ENCODE data around the gene POLR3F.

POLR3F gene

DNA sequence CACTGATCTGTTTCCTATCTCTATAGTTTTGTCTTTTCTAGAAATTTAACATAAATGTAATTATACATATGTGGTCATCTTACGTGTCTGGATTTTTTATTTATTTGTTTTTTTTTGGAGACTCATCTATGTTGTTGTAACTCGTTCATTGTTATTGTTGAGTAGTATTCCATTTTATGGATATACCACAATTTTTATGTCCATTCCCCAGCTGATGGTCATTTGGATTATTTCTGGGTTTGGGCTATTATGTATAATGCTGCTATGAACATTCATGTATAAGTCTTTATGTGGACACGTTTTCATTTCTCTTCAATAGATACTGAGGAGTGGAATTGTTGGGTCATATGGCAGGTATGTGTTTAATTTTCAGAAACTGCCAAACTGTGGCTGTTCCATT is 10.6 kb upstream of the POLR3F start:
- Histone ChIP-seq H3K27ac (ENCODE audit: insufficient read depth, low read length, poor library complexity, severe bottlenecking) (no peak overlapping the region), H3K9me3 (ENCODE audit: control insufficient read depth, low read length) (no peaks in the 10 kb centered on the region), H3K4me3 (ENCODE audit: insufficient read depth, low read depth, low read length, poor library complexity, severe bottlenecking) (no peak overlapping the region), H3K4me1 (ENCODE audit: control insufficient read depth, insufficient read depth, low read length, poor library complexity, severe bottlenecking) (no peaks in the 10 kb centered on the region), H3K27me3 (replicated peaks; ENCODE audit: control insufficient read depth, insufficient read depth, low read length, poor library complexity, severe bottlenecking) (no peaks in the 10 kb centered on the region), H3K36me3 (ENCODE audit: control insufficient read depth, insufficient read depth, low read length) (no peaks in the 10 kb centered on the region)
- DNase-seq, result no peak

DNA sequence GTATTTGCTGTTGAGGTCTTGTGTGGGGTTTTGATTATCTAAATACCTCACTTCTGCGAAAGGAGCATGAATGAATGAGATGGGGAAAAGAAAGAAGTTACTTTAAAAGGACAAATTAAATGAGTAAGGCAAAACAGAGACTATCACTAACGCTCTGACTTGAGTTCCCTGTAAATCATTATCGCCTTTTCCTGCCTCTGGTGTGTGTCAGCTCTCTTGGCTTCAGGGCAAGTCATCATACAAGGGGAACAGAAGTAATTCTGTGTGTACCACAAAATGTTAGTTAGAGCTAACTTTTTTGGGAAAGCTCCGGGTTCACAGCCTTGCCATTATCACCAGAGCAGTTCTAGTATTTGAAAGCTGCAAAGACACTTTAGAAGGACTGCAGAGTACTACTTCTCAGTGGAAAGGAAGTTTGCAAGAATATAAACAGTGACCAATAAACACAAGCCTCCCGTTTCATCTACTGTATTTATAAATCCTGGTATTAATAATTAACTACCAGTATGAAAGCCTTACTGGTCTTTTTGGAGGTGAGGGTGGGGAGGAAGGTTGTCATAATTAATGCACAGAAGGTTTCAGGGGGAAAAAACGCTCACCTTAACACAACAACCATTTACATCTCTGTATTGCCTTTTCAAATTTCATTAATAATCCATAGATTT is 1.5 kb upstream of the POLR3F start:
- no peaks in the 10 kb centered on the region for H3K27me3 ChIP-seq (replicated peaks; ENCODE audit: control insufficient read depth, insufficient read depth, low read length, poor library complexity, severe bottlenecking)
- no peaks in the 10 kb centered on the region for H3K36me3 ChIP-seq (ENCODE audit: control insufficient read depth, insufficient read depth, low read length)
- no peak overlapping the region for H3K4me3 ChIP-seq (ENCODE audit: insufficient read depth, low read depth, low read length, poor library complexity, severe bottlenecking)
- peak overlapping the region; percentile 20 for H3K27ac ChIP-seq (ENCODE audit: insufficient read depth, low read length, poor library complexity, severe bottlenecking)
- no peak for DNase-seq
- no peaks in the 10 kb centered on the region for H3K9me3 ChIP-seq (ENCODE audit: control insufficient read depth, low read length)
- H3K4me1 ChIP-seq (ENCODE audit: control insufficient read depth, insufficient read depth, low read length, poor library complexity, severe bottlenecking), result peaks cover 8% of the 10 kb centered on the region

DNA sequence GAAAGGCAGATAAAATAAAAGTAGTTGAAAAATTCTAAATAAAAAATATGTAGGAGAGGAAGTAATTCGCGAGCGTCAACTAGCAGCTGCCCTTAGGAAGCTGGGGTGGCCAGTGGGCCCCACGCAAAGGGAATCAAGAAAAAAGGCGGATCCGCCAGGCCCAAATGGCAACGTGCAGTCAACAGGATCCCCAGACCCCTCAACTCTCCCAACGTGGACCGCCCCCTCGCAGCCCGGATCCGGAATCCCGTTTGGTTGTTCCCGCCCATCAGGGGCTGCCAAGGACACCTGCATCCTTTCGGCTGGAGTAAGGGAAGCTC is 656 bp upstream of the POLR3F start:
- Histone ChIP-seq H3K4me3 (ENCODE audit: insufficient read depth, low read depth, low read length, poor library complexity, severe bottlenecking) (peak overlapping the region; percentile 72), H3K27ac (ENCODE audit: insufficient read depth, low read length, poor library complexity, severe bottlenecking) (peak overlapping the region; percentile 86), H3K27me3 (replicated peaks; ENCODE audit: control insufficient read depth, insufficient read depth, low read length, poor library complexity, severe bottlenecking) (no peaks in the 10 kb centered on the region), H3K4me1 (ENCODE audit: control insufficient read depth, insufficient read depth, low read length, poor library complexity, severe bottlenecking) (peaks cover 8% of the 10 kb centered on the region), H3K36me3 (ENCODE audit: control insufficient read depth, insufficient read depth, low read length) (peaks cover 5% of the 10 kb centered on the region), H3K9me3 (ENCODE audit: control insufficient read depth, low read length) (no peaks in the 10 kb centered on the region)
- DNase-seq, result no peak

DNA sequence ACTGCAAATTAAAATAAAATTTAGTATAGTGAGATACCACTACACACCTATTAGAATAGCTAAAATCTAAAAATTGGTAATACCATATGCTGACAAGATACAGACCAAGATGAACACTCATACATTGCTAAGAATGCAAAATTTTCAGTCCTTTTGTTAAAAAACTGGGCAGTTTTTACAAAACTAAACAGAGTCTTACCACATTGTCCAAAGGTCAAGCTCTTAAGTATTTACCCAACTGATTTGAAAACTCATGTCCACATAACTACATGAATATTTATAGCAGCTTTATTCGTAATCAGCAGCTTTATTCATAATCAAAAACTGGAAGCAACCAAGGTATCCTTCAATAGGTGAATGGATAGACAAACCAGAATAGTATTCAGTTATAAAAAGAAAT is 10.0 kb downstream of the POLR3F start:
- Histone ChIP-seq H3K36me3 (ENCODE audit: control insufficient read depth, insufficient read depth, low read length) (peaks cover 55% of the 10 kb centered on the region), H3K4me1 (ENCODE audit: control insufficient read depth, insufficient read depth, low read length, poor library complexity, severe bottlenecking) (no peaks in the 10 kb centered on the region), H3K4me3 (ENCODE audit: insufficient read depth, low read depth, low read length, poor library complexity, severe bottlenecking) (no peak overlapping the region), H3K27me3 (replicated peaks; ENCODE audit: control insufficient read depth, insufficient read depth, low read length, poor library complexity, severe bottlenecking) (no peaks in the 10 kb centered on the region), H3K27ac (ENCODE audit: insufficient read depth, low read length, poor library complexity, severe bottlenecking) (no peak overlapping the region), H3K9me3 (ENCODE audit: control insufficient read depth, low read length) (no peaks in the 10 kb centered on the region)
- no peak for DNase-seq

DNA sequence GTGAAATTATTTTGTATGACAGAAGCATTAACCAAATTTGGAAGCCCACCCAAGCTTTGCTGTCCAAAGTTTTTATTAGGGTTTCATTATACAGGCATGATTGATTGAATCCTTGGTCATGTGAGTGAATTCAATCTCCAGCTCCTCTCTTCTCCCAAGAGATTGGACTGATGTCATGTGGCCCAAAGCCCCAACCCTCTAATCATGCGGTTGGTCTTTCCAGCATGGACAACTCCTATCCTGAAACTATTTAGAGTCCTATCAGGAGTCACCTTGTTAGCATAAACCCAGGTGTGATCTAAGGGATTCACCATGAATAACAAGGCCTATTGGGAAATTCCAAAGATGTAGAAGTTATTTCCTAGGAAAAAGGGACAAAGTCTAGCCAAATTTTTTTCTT is 10.6 kb downstream of the POLR3F start:
- Histone ChIP-seq H3K27me3 (replicated peaks; ENCODE audit: control insufficient read depth, insufficient read depth, low read length, poor library complexity, severe bottlenecking) (no peaks in the 10 kb centered on the region), H3K4me1 (ENCODE audit: control insufficient read depth, insufficient read depth, low read length, poor library complexity, severe bottlenecking) (no peaks in the 10 kb centered on the region), H3K27ac (ENCODE audit: insufficient read depth, low read length, poor library complexity, severe bottlenecking) (no peak overlapping the region), H3K4me3 (ENCODE audit: insufficient read depth, low read depth, low read length, poor library complexity, severe bottlenecking) (no peak overlapping the region), H3K9me3 (ENCODE audit: control insufficient read depth, low read length) (no peaks in the 10 kb centered on the region), H3K36me3 (ENCODE audit: control insufficient read depth, insufficient read depth, low read length) (peaks cover 60% of the 10 kb centered on the region)
- no peak for DNase-seq

DNA sequence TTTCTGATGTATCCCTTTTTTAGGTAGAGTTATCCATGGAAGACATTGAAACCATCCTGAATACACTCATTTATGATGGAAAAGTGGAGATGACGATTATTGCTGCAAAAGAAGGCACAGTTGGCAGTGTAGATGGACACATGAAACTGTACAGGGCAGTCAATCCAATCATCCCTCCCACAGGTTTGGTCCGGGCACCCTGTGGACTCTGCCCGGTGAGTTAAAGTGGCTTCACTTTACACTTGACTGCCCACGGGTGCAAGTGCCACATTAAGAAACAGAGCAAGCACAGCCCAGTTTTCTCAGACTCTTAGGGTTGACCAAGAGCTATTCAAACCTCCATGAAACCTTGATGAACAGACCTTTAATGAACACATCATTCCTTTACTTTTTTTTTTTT is 14.4 kb downstream of the POLR3F start:
- no peaks in the 10 kb centered on the region for H3K4me1 ChIP-seq (ENCODE audit: control insufficient read depth, insufficient read depth, low read length, poor library complexity, severe bottlenecking)
- H3K27ac ChIP-seq (ENCODE audit: insufficient read depth, low read length, poor library complexity, severe bottlenecking), result no peak overlapping the region
- DNase-seq, result no peak
- H3K4me3 ChIP-seq (ENCODE audit: insufficient read depth, low read depth, low read length, poor library complexity, severe bottlenecking), result no peak overlapping the region
- H3K9me3 ChIP-seq (ENCODE audit: control insufficient read depth, low read length), result no peaks in the 10 kb centered on the region
- H3K27me3 ChIP-seq (replicated peaks; ENCODE audit: control insufficient read depth, insufficient read depth, low read length, poor library complexity, severe bottlenecking), result no peaks in the 10 kb centered on the region
- peaks cover 53% of the 10 kb centered on the region for H3K36me3 ChIP-seq (ENCODE audit: control insufficient read depth, insufficient read depth, low read length)

DNA sequence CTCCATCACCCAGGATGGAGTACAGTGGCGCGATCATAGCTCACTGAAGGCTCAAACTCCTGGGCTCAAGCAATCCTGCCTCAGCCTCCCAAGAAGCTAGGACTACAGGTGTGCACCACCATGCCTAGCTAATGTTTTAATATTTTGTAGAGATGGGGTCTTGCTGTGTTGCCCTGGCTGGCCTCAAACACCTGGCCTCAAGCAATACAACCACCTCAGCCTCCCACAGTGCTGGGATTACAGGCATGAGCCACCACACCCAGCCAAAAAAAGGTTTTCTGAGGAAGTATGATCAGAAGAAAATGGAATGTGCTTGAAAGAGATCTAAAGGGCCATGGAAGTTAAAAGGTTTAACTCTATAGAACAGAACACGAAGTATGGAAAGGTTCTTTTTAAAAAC is 21.1 kb downstream of the POLR3F start:
- H3K27me3 ChIP-seq (replicated peaks; ENCODE audit: control insufficient read depth, insufficient read depth, low read length, poor library complexity, severe bottlenecking), result no peaks in the 10 kb centered on the region
- peaks cover 17% of the 10 kb centered on the region for H3K36me3 ChIP-seq (ENCODE audit: control insufficient read depth, insufficient read depth, low read length)
- no peak overlapping the region for H3K27ac ChIP-seq (ENCODE audit: insufficient read depth, low read length, poor library complexity, severe bottlenecking)
- no peak overlapping the region for H3K4me3 ChIP-seq (ENCODE audit: insufficient read depth, low read depth, low read length, poor library complexity, severe bottlenecking)
- DNase-seq, result no peak
- H3K4me1 ChIP-seq (ENCODE audit: control insufficient read depth, insufficient read depth, low read length, poor library complexity, severe bottlenecking), result no peaks in the 10 kb centered on the region
- H3K9me3 ChIP-seq (ENCODE audit: control insufficient read depth, low read length), result no peaks in the 10 kb centered on the region

DNA sequence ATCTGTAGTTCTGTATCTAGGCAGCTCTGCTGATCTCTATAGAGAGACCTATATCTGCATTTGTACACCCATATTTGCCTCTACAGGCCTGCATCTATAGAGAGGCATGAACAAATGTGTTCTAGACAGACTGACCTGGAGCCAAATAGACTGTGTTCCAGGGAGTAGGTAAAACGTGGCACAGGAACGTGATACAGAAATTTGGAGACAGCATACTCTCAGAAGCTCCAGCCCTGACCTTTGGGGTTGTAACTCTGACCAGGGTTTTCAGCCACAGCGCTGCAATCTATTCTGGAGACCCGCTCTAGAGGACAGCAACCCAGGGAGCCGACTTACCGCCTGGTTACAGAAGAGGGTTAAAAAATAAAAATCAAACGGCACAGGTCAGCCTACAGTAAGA is 28.9 kb downstream of the POLR3F start:
- no peak overlapping the region for H3K4me3 ChIP-seq (ENCODE audit: insufficient read depth, low read depth, low read length, poor library complexity, severe bottlenecking)
- no peak overlapping the region for H3K27ac ChIP-seq (ENCODE audit: insufficient read depth, low read length, poor library complexity, severe bottlenecking)
- H3K9me3 ChIP-seq (ENCODE audit: control insufficient read depth, low read length), result no peaks in the 10 kb centered on the region
- DNase-seq, result no peak
- no peaks in the 10 kb centered on the region for H3K36me3 ChIP-seq (ENCODE audit: control insufficient read depth, insufficient read depth, low read length)
- peaks cover 6% of the 10 kb centered on the region for H3K4me1 ChIP-seq (ENCODE audit: control insufficient read depth, insufficient read depth, low read length, poor library complexity, severe bottlenecking)
- no peaks in the 10 kb centered on the region for H3K27me3 ChIP-seq (replicated peaks; ENCODE audit: control insufficient read depth, insufficient read depth, low read length, poor library complexity, severe bottlenecking)

DNA sequence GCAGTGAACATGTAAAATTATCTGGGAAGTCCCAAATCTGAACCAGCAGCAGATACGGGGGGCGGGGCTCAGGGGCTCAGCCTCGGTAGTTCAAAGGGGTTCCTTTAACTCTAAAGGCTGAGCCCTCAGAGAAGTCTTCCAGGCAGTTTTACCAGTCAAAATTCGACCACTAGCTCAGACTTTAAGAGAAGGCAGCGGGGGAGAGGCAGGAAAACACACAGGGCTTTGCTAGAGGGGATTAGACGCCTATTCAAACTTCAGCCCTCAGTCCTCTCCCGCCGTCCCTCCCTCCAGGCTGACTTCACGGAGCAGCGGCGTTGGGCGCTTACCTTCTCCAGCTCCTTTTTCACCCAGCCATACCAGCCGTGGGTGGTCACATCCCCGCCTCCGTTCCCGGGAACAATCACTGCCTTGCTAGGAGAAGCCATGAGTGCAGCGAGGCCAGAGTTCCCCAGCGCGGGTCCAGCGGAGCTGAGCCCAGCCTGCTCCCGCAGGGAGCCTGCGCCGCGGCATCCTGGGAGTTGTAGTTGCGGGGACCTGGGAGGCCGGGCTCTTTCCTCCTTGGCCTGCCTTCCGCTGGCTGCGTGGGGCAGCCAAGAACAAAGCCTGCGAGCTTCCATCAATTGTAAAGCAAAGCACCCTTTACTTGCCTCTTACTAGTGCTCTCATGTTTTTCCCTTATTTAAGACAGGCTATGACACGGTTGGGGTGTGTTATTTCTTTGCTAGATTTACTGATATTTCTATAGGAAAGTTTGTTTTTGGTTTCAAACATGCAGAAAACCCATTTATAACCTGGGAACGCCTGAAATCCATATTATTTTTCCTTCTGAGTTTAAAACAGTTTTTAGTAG is 29.8 kb downstream of the POLR3F start, which contains the start of gene RBBP9:
RBBP9 (minus strand) TSS at position 486 of the 853 bp plus-strand sequence; CDS start at position 428, 58 bp downstream.
- peak within 1 kb of the TSS; percentile 92 for H3K4me3 ChIP-seq (ENCODE audit: insufficient read depth, low read depth, low read length, poor library complexity, severe bottlenecking)
- H3K4me1 ChIP-seq (ENCODE audit: control insufficient read depth, insufficient read depth, low read length, poor library complexity, severe bottlenecking), result peaks cover 6% of the 10 kb centered on the region
- H3K36me3 ChIP-seq (ENCODE audit: control insufficient read depth, insufficient read depth, low read length), result no peaks in the 10 kb centered on the region
- no peaks in the 10 kb centered on the region for H3K27me3 ChIP-seq (replicated peaks; ENCODE audit: control insufficient read depth, insufficient read depth, low read length, poor library complexity, severe bottlenecking)
- H3K27ac ChIP-seq (ENCODE audit: insufficient read depth, low read length, poor library complexity, severe bottlenecking), result peak within 1 kb of the TSS; percentile 72
- no peaks in the 10 kb centered on the region for H3K9me3 ChIP-seq (ENCODE audit: control insufficient read depth, low read length)
- peak; percentile 37 to 55 (median 54) for DNase-seq

DNA sequence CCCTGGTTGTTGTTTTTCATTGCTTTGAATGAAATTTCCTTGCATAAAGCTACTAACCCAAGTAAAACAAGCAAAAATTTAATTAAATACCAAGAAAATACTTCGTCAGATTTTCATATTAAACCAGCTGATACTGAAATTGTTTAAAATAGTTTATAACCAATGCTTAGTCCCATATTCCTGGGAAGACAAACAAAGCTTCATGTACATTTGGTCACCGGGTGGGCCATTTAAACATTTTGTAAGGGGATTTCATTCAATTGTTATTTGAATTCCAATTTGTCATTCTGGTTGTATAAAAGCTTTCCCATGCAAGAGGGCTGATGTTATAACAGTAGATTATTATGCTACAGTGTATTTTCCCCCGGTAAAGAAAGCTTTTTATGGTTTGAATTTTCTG is 30.4 kb downstream of the POLR3F start:
- no peaks in the 10 kb centered on the region for H3K36me3 ChIP-seq (ENCODE audit: control insufficient read depth, insufficient read depth, low read length)
- no peaks in the 10 kb centered on the region for H3K27me3 ChIP-seq (replicated peaks; ENCODE audit: control insufficient read depth, insufficient read depth, low read length, poor library complexity, severe bottlenecking)
- no peaks in the 10 kb centered on the region for H3K9me3 ChIP-seq (ENCODE audit: control insufficient read depth, low read length)
- H3K27ac ChIP-seq (ENCODE audit: insufficient read depth, low read length, poor library complexity, severe bottlenecking), result peak overlapping the region; percentile 72
- peaks cover 6% of the 10 kb centered on the region for H3K4me1 ChIP-seq (ENCODE audit: control insufficient read depth, insufficient read depth, low read length, poor library complexity, severe bottlenecking)
- H3K4me3 ChIP-seq (ENCODE audit: insufficient read depth, low read depth, low read length, poor library complexity, severe bottlenecking), result no peak overlapping the region
- DNase-seq, result no peak

Measured in effector memory CD4-positive, alpha-beta T cell (primary cell).